NCI-H2171 (cell line): ENCODE results near the gene WDR86.

Experiments used
- DNase-seq: peaks from one replicate; lab custom pipeline; 2025; lab: John Stamatoyannopoulos, UW

WDR86 gene

DNA sequence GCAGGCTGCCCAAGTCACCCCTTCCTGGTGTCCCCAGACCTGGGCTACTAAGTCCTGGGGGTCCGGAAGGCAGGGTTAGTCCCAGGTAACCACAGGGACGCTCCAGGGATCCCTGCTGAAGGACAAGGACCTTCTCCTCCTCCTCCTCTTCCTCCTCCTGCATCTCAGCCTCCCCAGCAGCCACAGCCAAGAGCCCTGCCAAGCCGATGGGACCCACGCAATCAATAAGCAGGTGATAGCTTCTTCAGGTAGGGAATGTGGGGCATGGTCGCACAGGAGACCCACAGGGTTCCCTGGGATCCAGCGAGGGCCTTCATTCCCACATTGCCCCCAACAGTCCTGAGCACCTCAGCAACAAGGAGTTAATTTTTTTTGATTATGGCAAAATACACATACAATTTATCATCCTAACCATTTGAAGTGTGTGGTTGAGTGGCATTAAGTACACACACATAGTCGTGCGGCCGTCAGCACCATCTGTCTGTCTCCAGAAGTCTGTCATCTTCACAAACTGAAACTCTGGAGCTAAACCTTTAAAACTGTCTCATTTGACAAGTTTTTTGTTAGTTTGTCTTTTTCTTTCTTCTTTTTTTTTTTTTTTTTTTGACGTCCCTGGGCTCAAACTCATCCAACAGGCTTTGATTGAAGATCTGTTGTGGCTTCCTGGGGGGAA is 18.0 kb upstream of the WDR86 start:
- DNase-seq = no peak

DNA sequence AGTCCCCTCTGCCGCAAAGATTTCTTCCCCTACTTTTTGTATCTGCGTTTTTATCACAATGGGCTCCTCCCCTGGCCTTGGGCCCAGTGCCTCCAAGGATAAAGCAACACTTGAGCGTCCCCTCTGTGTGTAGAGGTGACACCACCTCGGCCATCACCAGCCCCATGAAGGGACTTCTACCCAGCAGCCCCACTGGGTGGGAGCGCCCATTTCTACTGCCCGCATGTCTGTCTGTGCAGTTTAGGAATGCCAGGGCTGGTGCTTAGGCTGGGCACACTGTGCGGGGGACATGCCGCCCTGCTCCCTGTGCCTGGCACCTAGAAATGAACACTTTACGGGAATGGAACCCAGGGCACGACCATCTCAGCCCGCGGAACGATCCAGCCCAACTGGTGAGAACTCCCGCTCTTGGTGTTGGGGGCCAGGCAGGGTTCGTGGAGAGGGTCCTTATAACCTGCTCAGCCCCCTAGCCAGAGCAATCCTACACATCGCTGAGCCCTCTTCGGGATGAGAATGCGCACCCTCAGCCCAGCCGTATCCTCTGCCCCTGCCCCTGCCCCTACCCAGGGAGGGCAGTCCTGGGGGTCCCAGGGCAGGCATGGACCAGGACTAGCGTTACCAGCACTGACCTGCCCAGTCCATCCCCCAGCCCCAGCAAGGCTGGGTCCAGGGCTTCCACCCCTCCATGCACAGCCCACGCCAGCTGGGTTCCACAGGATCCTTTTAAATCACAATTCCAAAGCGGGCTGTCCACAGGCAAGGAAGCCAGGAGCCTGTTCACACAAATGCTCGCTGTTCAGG is 17.3 kb upstream of the WDR86 start:
- DNase-seq = no peak

DNA sequence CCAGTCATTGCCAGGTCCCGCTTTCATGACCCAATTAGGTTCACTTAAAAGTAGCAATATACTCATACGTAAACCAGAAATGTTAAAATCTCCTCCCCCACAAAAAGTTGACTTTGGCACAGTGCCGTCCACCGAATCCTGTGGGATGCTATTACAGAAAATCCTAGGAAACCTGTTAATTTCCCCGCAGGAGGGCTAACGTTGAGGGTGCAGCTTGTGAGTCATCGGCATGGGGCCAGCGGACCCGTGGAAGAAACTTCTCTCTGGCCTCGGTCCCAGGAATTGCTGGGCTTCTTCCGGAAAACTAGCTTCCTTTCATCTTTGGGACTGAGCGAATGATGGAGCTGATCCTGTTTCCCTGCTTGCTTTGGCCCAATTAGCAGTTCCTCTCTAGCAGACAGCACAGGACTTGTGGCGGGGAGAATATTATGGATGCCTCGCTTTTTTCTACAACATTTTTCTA is 16.6 kb upstream of the WDR86 start:
- DNase-seq = no peak

DNA sequence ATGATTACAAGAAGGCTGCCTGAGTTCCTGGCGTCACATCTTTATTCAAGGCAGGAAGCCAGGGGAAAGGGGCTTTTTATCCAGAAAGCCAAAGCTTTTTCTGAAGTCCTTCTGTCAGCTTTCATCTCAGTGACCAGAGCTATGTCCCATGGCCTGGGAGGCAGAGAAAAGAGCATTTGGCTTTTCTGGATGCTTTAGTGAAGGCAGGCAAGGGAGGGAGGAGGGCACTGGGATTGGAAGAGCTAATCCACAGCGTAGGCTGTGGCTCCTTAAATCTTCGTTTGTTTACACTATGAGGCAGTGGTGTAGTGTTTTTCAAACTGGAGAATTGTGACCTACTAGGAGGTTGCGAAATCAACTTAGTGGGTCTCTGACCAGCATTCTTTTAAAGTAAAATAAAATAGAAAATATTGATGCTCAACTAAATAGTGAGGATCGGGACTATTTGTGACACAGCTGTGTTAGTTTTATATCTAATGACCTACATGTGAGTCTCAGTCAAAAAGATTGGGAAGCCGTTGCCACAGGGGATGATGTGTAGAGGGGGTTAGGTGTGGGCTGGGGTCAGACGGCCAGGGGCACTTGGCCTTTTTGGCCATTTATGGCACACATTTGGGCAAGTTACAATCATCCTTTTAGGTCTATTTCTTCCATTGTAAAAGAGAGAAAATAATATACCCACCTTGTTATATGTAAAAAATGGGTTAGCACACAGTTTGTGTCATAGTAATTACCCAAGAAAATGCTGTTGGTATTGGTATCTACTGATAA is 16.0 kb upstream of the WDR86 start:
- no peak for DNase-seq

DNA sequence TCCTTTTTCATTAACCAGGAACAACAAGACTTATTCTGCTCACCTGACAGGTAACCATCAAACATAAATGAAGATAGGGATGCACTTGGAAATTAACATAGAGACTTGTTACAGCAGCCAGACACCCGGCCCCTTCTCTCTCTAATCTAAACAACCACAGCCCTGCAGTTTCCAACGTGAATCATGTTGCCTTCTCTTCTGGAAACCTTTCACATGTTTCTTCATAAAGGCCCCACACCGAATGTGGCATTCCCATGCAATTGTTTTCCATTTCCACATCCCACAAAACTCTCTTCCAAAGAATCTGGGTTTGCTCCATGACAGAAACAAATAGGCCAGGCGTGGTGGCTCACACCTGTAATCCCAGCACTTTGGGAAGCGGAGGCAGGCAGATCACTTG is 15.0 kb upstream of the WDR86 start:
- no peak for DNase-seq

DNA sequence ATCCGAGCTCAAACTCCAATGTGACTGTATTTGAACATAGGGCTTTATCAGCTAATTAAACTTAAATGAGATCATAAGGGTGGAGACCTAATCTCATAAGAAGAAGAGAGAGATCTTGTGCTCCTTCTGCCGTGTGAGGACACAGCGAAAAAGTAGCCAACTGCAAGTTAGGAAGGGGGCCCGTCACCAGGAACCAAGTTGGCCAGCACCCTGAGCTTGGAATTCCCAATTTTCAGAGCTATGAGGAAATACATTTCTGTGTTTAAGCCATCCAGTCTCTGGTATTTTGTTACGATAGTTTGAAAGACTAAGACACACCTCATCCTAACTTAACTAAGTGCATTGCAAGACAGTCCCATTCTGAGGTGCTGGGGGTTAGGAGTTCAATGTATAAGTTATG is 14.1 kb upstream of the WDR86 start:
- DNase-seq = no peak

DNA sequence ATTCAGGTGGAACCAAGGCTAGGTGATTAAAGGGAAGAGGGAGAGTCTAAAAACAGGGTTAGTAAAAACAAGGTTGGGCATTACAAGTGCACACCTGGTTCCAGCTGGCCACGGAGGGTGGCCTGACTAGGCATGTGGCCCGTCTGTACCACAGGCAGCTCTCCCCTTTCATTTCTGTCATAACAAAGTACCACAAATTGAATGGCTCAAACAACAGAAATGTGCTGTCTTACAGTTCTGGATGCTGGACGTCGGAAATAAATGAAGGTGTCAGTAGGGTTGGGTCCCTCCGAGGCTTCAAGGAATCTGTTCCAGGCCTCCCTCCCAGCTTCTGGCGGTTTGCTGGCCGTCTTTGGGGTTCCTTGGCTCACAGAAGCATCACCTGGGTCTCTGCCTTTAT is 13.4 kb upstream of the WDR86 start:
- no peak for DNase-seq

DNA sequence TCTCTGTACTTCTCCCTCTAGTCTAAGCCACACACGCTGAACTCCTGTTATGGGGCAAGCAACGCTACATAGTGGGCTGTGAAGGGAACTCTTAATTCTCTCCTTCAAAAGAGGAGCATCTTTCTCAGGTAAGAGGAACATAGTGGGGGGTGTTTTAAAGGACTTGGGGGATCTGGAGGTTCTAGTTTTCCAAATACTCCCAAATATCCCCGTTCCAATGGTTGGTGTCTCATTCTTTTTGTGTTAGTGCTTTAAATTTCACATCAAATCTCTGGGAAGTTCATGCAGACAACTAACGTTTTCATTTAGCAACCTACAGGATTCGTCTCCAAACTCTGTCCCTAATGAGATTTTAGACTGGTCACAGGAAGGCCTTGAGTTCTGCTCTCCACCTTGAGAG is 12.4 kb upstream of the WDR86 start:
- no peak for DNase-seq

DNA sequence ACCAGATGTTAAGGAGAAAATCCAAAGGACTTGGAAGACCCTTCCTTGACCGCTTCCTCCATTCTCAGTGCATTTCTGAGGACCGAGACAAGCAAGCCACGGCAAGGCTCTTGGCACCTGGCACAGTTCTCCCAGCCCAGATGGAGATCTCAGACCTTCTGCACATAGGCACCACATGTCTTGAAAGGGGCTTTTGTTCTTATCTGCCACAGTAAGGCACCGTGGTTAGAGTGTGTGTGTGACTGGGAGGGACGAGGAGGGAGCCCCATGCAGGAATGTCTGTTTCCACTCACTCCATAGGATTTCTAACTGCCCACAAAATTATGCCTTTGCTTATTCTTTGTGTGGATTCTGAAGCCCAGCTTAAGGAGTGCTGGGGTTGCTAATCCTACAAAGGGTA is 10.3 kb upstream of the WDR86 start:
- no peak for DNase-seq

DNA sequence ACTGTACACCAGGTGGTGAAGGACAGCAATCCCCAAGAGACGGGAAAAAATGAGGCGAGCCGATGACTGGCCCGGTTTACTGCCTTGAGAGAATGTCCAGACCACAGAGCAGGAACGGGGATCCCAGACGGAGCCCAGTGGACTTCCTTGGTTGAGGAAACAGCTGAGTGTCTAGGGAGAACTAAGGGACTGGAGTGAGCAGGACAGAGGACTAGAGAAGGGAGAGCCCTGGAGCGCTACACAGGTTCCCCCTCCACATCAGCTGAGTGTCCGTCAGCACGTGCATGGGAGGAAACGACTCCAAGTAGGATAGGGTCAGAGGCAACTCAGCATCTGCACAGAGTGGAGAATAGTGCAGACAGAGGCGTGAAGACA is 7.1 kb upstream of the WDR86 start:
- no peak for DNase-seq

DNA sequence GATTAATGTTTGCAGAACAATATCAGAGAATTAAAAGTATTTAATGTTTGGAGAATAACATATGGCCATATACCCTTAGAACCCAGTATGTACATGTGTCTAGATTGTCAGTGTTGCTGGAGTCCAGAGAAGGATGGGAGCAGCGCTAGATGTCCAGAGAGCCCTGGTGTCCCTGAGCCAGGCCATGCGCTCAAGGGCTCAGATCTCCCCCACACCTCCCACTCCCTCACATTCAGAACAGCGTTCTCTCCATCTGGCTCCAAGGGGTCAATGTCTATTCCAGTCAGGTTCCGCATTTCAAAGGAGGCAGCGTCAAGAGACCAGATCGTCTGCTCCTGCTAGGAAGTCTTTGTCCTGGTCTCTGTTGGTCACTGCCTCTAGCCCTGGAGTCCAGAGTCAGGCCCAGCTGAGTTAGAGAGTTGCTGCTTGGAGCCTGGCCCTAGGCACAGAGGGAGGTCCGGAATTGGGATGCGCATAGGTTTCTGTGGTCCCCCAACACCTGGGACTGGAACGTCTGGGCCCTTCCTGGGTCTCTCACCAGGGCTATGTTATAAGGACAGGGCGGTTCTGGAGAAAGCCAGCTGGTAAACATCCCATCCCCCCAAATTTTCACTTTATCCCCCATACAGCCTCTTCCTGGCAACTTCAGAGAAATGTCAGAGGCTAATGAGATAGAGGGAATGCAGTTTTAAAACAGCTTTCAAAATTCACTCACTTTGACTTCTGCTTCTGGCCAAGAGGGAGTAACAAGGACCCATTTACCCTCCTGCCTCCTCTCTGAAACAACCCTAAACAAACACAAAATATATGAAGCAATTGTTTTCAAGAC is 6.5 kb upstream of the WDR86 start:
- no peak for DNase-seq

DNA sequence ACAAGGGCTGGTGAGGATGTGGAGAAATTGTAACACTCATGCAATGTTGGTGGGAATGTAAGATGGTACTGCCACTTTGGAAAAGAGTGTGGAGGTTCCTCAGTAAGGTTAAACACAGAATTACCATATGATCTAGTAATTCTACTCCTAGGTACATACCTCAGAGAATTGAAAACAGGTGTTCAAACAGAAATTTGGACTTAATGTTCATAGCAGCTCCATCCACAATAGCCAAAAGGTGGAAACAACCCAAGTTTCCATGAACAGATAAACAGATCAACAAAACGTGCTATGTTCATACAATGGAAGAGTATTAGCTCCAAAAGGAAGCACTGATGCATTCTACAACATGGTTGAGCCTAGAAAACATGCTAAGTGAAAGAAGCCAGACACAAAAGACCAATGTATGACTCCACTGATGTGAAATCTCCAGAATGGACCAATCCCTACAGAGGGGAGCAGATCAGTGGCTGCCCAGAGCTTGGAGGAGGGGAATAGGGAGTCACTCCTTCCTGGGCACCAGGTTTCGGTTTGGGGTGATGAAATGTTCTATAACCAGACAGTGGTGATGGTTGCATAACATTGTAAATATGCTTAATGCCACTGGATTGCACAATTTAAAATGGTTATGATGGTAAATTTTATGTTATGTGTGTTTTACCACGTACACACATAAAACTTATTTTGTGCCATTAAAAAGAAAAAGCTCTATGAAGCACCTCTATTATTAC is 5.7 kb upstream of the WDR86 start:
- no peak for DNase-seq

DNA sequence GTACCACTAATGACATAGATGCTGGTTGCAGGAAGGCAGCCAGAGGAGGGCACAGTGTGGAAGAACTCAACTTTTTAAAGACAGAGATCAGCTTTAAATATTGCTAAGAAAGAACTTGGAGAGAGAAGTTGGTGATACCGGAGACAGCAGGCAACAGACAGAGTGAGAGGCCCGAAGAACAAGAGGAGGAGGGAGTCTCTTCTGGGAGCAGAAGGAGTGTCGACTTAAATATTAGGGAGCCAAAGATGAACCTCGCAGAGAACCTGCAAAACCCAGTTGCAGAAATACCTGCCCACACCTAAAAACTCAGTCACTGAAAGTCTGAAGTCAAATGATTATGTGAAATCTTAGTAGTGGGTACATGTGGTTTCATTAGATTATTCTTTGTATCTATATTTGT is 3.4 kb upstream of the WDR86 start:
- DNase-seq = no peak

DNA sequence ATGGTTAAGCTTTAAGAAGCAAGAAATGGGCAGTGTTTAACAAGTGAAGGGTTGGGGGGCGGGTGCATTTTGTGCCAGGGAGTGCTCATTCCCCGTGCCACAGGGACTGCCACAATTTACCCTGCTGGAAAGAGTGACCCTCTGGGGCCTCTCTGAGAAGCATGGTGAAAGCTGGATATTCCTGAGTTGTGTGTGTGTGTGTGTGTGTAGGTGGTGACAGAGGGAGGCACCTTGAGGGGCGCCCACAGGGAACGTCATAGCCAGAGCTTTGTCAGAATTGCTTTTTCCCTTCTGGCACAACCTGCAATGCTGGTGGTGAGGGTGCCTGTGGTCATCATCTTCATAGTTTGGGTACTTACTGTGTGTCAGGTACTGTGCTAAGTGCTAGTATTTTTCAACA is 2.5 kb upstream of the WDR86 start:
- DNase-seq = no peak

DNA sequence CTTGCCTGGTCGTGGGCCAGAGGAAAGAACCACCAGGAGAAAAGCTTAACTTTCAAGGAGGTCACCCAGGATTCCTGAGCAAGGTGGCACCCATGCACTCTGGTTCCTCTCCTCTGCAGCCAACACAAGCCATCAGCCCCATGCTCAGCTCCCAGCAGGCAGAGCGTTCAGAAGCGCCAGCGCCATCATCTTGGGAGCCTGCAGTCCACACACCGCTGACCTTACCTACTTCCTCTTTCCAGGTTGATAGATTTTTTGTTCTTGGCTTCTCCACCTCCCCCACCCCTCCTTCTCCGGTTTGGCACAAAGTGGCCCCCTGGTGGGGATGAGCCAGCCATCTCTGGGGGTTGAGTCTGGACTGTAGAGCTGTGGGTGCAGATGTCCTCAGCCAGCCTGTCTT is 1.7 kb upstream of the WDR86 start:
- DNase-seq = no peak

DNA sequence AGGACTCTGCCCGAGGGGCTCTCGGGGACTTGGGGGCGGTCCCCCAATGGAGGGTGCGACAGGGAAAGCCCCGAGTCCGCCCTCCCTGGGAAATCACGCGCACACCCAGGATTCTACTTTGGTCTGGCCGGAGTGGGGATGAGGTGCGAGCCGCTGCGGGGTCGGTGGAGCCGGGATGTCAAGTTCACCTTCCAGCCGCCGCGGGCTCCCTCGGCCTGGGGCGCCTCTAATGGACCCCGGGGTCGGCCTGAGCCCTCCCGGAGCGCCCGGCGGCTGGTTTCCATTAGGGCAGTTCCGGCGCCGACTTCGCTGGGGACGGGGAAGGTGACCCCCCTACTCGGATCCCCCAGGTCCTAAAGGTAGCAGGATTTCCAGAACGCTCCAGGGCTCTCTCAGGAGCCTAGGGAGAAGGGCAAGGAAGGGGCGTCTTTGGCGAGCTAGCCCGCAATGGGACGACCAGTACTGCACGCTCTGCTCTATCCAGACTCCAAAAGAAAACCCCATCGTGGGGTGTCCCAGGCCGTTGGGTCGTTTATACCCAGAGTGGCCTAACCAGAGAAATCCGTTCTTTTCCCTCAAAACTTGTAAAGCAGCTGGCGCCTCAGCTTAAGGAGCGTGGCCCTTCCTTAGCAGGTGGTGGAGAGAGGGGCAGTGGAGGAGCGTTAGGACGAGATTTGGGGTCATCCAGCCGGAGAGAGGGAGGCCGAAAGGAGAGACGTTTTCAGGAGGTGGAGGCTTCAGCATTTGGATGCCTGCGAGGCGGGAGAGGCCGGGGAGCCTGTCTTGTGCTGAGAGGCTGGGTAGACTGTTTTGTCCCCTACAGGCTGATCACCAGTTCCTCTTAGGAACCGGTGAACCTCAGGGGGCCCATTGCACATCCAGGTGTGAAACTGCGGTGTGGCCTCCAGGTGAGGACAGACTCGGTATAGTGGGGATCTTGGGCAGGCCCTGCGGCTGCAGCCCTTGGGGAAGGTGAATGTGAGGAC is 860 bp upstream of the WDR86 start:
- DNase-seq = no peak

DNA sequence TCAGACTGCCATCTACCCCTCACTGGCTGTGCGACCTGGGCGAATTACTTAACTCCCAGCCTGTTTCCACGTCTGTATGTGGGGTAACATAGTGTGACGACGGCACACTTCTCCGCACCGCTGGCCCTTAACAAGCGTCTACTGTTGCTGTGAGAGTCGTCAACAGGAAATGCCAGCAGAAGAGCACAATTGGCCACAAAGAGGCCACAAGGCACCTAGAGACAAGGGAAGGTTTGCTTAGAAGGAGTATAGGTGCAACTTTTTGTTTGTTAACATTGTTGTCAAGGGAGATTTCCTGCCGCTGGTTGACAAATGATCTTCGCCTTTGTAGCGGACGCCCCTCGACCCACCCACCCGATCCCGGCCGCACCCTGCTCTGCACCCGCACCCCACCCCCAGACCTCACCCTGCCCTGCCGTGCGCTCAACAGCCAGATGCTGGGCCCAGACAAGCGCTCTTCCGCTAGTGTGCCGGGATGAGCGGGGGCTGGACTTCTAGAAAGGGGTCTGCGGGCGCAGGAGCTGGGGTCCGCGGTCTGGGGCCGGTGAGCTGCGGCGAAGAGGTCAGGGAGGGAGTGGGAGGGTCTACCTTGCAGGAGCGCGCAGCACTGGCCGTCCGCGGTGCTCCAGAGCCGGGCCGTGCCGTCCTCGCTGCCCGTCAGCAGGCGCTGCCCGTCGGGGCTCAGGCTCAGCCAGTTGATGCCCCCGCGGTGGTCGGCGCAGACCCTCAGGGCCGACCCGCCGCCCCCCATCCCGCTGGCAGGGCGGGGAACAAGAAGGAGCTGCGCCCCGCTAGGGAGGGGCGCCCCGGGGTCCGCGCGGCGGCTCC is 785 bp downstream of the WDR86 start:
- DNase-seq = no peak

DNA sequence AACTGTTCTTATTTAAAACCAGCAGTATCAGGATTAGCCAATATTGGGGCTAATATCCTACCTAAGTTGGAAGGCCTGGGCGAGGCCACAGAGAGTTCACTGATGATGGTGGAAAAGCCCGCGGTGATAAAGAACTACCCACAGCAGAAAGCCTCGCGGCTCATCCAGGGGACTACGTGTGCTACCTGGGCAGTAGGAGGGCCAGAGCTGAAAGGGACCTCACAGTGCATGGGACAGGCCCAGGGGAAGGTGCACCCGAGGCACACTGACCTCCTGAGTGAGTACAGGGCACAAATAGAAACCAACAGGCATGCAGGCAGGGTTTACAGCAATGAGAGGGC is 1.4 kb downstream of the WDR86 start:
- no peak for DNase-seq

DNA sequence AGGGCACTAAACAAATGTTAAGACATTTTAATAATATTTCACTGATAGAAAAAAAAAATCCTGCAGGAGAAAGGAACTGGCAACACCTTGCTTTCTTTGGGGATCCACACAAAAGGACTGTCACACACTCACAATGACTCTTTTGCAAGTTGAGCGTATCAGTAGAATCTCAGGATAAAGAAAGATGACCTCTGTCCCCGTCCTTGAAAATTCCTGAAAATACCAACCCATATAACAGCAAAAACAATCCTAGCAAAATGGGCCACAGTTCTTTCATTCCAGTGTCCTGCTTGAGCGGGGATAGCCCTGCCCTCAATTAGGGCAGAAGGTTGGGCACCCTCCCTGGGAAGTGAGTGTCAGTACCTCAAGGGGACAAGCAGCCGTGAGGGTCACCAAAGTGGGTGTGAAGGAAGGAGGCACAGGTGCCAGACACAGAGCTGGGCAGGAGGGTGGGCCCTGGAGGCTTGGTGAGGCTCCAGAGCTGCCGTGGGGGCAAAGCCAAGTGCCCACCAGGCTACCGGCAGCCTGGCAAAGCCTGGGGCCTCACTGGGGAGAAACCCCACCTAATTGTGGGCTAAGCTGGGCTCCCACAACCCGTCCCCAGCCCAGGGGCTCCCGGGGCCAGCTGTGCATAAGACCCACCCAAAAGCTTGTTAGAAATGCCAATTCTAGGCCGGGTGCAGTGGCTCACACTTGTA is 2.8 kb downstream of the WDR86 start:
- DNase-seq = no peak
